HL-60/S4 treated with phorbol 12-myristate 13-acetate at 8.2 ng/mL for 4 days and 3 days (cell line): ENCODE data around the gene C2CD5.
"Not testable (repeated sequence)": the region's sequence is repeated elsewhere in the genome, so short reads cannot be mapped to it uniquely, and the experiment has no call there.

Source experiments
- in situ Hi-C: fragments of 300-500 bp; cut with MboI; formaldehyde crosslinking; loops from 2 replicates; pipeline ENCODE4 v1.15.0; 2022; ENCODE audit warnings: low sequenced_read_pairs

Gene C2CD5

GRCh38 chr12:22536346-22536945, 7.9 kb downstream of the C2CD5 start:
- in situ Hi-C loops, result no loop called here

DNA sequence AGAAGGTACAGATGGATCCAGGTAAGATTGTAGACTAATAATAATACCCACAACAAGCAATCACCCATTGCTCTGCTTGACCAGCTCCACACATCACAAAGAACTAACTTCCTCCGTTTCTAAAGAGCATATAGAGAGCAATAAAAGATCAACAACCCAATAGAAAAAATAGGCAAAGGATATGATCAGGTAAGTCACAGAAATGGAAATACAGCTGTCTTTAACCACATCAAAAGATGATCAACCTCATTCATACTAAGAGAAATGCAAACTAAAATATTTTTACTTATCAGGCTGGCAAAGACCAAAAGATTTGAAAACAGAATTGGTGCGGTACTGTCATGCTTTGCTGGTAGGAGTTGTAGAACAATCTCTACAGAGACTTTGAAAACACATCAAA, 8.9 kb downstream of the C2CD5 start:
- in situ Hi-C loops, result no loop called here

DNA sequence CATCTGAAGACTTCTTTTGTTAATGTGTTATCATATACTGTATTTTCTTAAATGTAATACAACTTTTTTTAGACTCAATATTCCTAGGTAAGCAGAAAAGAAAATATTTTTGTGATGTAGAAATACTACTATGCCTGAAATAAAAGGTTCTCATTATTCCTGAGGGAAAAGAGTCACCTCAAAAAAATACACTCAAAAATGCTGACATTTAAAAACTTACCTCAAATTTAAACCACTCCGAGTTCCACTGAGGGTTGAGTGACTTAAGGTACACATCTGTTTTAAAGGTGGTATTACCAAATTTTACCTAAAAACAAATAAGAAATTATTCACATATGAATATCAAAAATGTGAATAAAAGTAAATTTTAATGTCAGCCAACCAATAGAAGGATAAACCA, 9.3 kb downstream of the C2CD5 start:
- in situ Hi-C loops, result no loop called here

DNA sequence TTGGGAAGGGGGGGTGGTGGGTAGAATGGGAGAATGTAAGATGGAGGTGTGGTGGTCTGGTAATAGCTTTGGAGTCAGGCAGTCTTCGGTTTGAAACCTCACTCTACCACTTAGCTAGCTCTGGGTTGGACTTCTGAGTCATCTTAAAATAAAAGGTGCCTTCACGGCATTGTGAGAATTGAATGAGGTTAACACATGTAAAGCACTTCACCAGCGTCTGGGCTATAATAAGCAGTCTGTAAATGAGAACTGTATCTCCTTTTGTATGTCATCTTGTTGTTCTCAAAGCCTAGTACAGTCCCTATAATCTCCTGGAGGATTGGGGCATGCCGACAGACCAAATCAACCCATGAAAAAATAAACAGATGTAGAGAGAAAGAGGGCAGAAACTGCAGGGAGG, 11.2 kb downstream of the C2CD5 start:
- in situ Hi-C loops, result no loop called here

DNA sequence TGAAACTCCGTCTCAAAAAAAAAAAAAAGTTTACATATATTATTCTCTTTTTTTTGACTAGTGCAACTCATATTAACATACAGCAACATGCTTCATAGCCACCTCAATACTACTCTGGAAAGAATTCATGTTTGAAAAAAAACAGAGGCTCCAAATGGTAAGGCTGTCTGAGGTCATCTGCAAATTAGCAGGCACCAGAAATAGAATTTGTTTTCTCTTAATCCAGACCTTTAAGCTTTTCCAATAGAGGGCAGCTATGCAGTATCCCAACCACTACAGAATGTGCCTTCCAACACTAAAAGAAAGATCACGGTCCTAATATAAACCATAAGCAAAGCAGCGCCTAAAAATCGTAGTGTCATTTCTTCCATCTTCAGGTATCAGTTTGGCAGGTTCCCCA, 12.0 kb downstream of the C2CD5 start:
- in situ Hi-C loops, result no loop called here

DNA sequence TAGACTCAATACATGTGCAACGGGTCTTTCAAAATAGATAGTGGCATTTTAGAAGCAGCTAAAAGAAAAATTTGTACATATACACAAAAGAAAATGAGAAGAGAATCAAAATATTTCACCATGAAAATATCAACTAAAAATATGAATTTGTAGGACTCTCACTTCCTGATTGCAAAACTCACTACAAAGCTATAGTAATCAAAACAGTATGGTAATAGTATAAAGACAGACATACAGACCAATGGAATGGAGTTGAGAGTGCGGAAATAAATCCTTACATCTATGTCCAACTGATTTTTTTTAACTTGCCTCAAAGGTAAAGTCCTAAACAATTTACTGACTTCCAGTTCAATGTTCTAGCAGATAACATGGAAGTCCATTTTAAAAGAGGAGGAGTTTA, 13.1 kb downstream of the C2CD5 start:
- in situ Hi-C loops, result no loop called here

GRCh38 chr12:22529281-22530060, 14.9 kb downstream of the C2CD5 start:
- in situ Hi-C loops, result no loop called here

- in situ Hi-C loops, result no loop called here
Measured at GRCh38 chr12:22527999-22528398, 16.3 kb downstream of the C2CD5 start.

- in situ Hi-C loops, result no loop called here
Measured at GRCh38 chr12:22526836-22527235, 17.5 kb downstream of the C2CD5 start.

DNA sequence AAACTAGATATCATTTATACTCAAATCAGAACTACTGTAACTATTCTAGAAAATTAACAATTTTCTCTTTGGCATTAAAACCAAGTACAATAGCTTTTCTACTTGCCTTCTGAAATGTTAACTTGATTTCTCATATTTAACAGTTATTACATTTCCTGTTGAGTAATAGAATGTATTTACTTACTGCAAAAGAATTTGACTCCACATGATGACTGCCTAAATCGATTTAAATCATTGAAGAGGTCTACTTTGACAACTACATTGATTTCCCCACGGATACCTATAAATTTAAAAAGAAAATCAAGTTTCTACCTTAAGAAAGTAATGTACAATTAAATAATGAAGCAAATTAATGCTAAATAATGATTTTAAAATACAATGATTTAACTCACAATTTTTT, 18.9 kb downstream of the C2CD5 start:
- in situ Hi-C loops, result no loop called here

- in situ Hi-C loops, result no loop called here
Measured at GRCh38 chr12:22518998-22519397, 25.3 kb downstream of the C2CD5 start.

GRCh38 chr12:22518060-22518719, 26.2 kb downstream of the C2CD5 start:
- in situ Hi-C loops, result no loop called here

DNA sequence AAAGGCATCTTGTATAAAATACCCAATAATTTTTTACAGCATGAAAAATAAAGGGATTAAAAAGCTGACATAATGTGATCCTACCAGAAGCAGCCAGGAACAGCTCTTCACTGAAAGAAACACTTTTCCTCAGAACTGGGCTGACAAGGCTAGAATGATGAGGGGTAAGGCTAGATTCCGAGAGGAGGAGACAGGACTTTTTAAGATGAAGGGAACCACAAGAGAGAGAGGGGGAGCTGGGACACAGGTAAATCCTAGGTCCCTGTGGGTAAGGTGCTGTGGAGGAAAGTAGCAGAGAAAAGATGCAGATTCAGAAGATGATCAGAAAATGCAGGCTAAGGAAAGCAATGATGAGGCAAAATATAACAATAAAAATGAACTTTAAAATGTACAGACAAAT, 29.5 kb downstream of the C2CD5 start:
- in situ Hi-C loops, result no loop called here

DNA sequence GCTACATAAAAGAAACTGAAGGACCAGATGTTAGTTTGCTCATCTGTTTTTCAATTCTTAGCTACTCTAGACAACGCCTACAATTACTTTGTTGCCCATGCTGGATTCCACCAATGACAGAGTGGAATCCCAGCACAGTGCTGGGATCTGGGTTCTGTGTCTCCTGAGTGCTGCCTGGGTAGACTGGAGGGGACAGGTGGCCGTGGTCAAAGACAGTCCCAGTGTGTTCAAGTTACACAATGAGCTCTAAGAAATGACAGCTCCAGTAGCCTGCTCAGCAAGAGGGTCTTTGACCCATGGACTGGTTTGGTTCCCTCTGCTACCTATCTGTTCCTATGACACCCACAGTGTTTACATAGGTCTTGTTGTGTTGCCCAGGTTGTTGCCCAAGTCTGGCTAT, 38.5 kb downstream of the C2CD5 start:
- in situ Hi-C loops, result no loop called here

DNA sequence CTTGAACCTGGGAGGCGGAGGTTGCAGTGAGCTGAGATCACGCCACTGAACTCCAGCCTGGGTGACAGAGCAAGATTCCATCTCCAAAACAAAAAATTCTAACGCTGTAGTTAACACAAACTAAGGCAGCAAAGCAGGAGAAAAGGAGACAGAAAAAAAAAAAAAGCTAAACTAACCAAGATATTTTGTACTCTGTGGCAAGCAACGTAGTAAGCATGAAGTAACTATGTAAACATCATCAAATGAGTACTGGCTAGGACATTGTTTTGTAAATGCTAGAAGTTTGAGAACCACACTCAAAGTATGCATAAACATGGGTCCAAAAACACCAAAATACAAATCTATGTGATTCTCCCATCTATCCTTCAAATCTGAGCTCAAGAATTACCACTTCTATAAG, 44.2 kb downstream of the C2CD5 start:
- in situ Hi-C loops, result no loop called here

GRCh38 chr12:22499445-22499844, 44.9 kb downstream of the C2CD5 start:
- in situ Hi-C loops, result no loop called here

DNA sequence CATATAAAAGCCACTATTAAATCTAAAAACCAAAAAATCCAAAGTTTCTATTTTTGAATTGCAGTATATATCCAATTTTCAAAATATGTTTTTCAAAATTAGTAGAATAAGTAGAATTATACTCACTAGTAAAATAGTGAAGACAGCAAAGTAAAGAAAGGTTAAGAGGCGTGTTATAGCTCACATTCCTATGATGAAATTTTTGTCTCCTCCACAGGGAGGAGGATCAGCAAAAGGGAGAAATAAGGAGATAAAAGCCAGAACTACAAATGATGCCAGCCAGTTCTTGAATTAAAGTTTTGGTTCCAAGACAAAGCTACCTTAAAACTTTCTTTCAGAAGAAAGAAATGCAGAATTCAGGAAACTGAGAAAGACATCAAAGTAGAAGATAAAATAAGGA, 50.0 kb downstream of the C2CD5 start:
- in situ Hi-C loops, result no loop called here

DNA sequence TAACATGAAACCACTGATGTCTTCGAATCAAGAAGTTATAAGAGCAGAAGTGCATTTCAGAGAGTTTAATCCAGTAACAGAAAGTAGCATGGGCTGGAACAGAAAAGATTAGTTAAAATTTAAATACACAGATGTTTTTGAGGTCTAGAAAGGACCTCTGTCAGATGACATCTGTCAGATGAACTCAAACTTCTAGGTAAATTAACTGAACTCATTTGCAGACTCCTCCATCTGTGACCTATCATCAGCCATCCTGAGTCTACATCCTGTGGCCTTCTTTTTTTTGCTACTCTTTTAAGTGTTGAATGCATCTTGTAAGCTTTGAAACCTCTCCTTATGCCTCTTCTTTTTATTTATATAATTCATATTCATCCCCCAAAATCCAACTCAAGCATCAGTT, 53.3 kb downstream of the C2CD5 start:
- in situ Hi-C loops, result no loop called here

DNA sequence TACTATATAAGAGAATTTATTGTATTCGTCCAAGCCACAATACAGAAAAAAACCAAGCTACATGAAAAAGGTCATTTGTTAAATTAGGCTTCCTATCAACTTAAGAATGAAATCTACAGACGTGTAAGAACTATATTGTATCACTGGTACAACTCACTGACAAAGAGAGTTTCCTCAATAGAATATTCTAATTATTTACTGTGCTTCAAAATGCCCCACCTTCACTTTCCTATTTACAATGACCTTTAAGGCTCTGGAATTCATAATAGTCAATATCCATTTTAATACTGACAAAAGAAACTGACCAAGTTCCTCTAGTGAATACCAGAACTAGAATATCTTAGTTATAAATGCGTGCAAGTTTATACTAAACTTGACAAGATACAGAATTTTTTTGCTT, 55.9 kb downstream of the C2CD5 start:
- in situ Hi-C loops, result no loop called here

GRCh38 chr12:22487683-22488082, 56.7 kb downstream of the C2CD5 start:
- in situ Hi-C loops, result not testable (repeated sequence)

DNA sequence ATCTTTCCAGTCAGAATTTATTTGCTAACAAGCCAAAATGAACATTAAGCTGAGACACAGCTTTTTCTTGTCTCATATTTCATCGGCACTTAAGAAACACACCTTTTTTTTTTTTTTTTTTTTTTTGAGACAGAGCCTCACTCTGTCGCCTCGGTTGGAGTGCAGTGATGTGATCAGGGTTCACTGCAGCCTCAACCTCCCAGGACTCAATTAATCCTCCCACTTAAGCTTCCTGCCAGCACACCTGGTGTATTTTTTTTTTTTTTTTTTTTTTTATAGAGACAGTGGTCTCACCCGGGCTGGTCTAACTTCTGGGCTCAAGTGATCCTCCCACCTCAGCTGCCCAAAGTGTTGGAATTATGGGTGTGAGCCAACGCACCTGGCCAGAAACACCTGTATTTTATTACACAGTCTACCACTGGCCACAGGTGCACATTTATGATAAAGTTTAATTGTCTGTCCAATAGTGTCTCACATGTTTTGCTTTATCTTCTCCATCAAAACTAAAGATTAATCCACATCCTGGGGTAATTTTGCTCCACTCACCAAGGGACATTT, 62.7 kb downstream of the C2CD5 start:
- in situ Hi-C loops, result no loop called here

DNA sequence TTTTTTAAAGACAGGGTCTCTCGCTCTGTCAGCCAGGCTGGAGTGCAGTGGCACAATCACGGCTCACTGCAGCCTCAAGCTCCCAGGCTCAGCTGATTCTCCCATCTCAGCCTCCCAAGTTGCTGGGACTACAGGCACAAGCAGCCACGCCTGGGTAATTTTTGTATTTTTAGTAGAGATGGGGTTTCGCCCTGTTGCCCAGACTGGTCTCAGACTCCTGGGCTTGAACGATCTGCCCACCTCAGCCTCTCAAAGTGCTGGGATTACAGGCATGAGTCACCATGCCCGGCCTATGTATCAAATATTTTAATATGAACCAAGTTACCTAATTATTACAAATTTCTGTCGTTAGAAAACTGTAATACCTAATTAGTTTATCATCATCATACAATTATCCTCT, 63.5 kb downstream of the C2CD5 start:
- in situ Hi-C loops, result not testable (repeated sequence)
